SK-N-SH (cell line): ENCODE data around the gene OCA2.

Experiments used
- CTCF ChIP-seq: fragments of 200-600 bp; sonication (generic); IDR thresholded peaks from 2 replicates; pipeline ENCODE4 v1.6.1; 2017; ENCODE audit warnings: antibody characterized with exemption, mild to moderate bottlenecking, moderate library complexity
- EZH2phosphoT487 ChIP-seq: fragments of 200-600 bp; sonication (generic); IDR thresholded peaks from 2 replicates; pipeline ENCODE4 v1.6.1; 2017; ENCODE audit warnings: low read depth, mixed run types, mild to moderate bottlenecking, antibody characterized with exemption, moderate library complexity, borderline replicate concordance
- MEF2A ChIP-seq: IDR thresholded peaks from 2 replicates; pipeline ENCODE4 v1.4.0; 2012; ENCODE audit warnings: low read depth, borderline replicate concordance
- NFIC ChIP-seq: IDR thresholded peaks from 2 replicates; pipeline ENCODE4 v1.4.0; 2012; ENCODE audit warnings: borderline replicate concordance
- POLR2AphosphoS5 ChIP-seq: IDR thresholded peaks from 2 replicates; pipeline ENCODE4 v1.6.1; 2012; ENCODE audit warnings: low read depth, low read length
- RAD21 ChIP-seq: IDR thresholded peaks from 2 replicates; pipeline ENCODE4 v1.6.1; 2012; ENCODE audit warnings: mild to moderate bottlenecking, low read length
- REST ChIP-seq: IDR thresholded peaks from 2 replicates; pipeline ENCODE4 v1.6.1; 2012; ENCODE audit warnings: mild to moderate bottlenecking, low read depth, low read length, moderate library complexity
- SIN3A ChIP-seq: IDR thresholded peaks from 2 replicates; pipeline ENCODE4 v1.6.1; 2012; ENCODE audit warnings: low read depth, mild to moderate bottlenecking, low read length, moderate library complexity, borderline replicate concordance
- TAF1 ChIP-seq: IDR thresholded peaks from 2 replicates; pipeline ENCODE4 v1.6.1; 2012; ENCODE audit warnings: low read depth, mild to moderate bottlenecking, low read length, moderate library complexity, borderline replicate concordance
- TEAD4 ChIP-seq: IDR thresholded peaks from 2 replicates; pipeline ENCODE4 v1.4.0; 2012; ENCODE audit warnings: mild to moderate bottlenecking, borderline replicate concordance; ENCODE audit not compliant: insufficient read depth
- USF2 ChIP-seq: fragments of 150-350 bp; IDR thresholded peaks from 2 replicates; pipeline ENCODE4 v1.6.1; 2017; ENCODE audit warnings: antibody characterized with exemption, low read length, low read depth, borderline replicate concordance
- TF ChIP-seq, protein P1 (sequence below): IDR thresholded peaks from 2 replicates; pipeline ENCODE4 v1.4.0; 2012; ENCODE audit warnings: low read depth, borderline replicate concordance
- TF ChIP-seq, protein P2 (sequence below): IDR thresholded peaks from 2 replicates; pipeline ENCODE4 v1.4.0; 2012; ENCODE audit warnings: low read depth, borderline replicate concordance
- TF ChIP-seq, protein P3 (sequence below): IDR thresholded peaks from 2 replicates; pipeline ENCODE4 v1.4.0; 2012; ENCODE audit warnings: low read depth

DNA sequence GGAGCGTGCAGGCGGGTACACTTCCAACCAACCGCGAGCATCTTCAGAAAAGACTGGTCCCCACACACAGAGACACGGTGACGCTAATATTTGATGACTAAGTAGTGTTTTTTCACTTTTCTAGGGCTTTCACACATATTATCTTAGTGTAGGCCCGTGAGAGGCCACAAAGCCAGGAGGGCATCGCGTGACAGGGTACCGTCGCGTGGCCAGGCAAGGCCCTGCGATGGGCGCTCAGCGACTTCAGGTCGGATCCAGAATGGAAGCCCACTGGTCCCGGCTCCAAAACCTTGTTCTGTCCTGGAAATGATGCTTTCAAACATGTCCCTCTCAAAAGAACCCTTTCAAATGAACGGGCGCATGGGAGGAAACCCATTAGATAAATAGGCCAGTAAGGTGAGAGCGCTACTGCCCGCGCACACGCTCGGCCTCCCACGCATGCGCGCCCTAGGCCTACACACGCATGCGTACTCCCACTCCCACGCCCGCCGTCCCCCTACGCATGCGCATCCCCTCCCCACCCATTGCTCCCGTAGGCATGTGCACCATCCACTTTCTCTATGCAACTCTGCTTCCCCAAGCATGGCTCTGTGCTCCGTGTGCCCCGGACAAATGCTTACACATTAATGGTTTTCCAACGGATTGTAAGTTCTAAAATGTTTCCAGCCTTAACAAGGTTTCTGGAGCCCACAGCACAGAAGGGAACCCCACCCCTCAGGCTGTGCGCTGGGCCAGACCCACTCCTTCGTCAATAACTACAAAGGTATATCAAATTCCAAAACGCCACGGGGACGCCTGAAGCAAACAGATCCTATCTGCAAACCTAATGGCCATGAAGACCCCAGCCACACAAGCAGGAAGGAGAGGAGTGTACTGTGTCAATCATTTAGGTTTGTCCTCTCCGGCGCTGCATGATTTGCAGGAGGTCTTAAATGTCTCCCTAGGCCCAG, 72.1 kb downstream of the OCA2 start:
- TF ChIP-seq CTCF = no peak
- no peak for TF ChIP-seq REST
- no peak for TF ChIP-seq TAF1
- TF ChIP-seq, protein P1, sequence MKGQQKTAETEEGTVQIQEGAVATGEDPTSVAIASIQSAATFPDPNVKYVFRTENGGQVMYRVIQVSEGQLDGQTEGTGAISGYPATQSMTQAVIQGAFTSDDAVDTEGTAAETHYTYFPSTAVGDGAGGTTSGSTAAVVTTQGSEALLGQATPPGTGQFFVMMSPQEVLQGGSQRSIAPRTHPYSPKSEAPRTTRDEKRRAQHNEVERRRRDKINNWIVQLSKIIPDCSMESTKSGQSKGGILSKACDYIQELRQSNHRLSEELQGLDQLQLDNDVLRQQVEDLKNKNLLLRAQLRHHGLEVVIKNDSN = no peak
- no peak for TF ChIP-seq TEAD4
- no peak for TF ChIP-seq RAD21
- no peak for TF ChIP-seq SIN3A
- no peak for TF ChIP-seq POLR2AphosphoS5
- no peak for TF ChIP-seq NFIC
- TF ChIP-seq, protein P2, sequence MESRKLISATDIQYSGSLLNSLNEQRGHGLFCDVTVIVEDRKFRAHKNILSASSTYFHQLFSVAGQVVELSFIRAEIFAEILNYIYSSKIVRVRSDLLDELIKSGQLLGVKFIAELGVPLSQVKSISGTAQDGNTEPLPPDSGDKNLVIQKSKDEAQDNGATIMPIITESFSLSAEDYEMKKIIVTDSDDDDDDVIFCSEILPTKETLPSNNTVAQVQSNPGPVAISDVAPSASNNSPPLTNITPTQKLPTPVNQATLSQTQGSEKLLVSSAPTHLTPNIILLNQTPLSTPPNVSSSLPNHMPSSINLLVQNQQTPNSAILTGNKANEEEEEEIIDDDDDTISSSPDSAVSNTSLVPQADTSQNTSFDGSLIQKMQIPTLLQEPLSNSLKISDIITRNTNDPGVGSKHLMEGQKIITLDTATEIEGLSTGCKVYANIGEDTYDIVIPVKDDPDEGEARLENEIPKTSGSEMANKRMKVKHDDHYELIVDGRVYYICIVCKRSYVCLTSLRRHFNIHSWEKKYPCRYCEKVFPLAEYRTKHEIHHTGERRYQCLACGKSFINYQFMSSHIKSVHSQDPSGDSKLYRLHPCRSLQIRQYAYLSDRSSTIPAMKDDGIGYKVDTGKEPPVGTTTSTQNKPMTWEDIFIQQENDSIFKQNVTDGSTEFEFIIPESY = no peak
- TF ChIP-seq, protein P3, sequence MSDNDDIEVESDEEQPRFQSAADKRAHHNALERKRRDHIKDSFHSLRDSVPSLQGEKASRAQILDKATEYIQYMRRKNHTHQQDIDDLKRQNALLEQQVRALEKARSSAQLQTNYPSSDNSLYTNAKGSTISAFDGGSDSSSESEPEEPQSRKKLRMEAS = no peak
- TF ChIP-seq EZH2phosphoT487 = no peak
- TF ChIP-seq MEF2A = no peak
- no peak for TF ChIP-seq USF2
